GM06990 (cell line): ENCODE measurements around the gene ZNF593OS.
A peak's percentile ranks its signal among the peaks of the same experiment; 100 is the strongest.

Experiments
- DNase-seq: peaks from one replicate; pipeline ENCODE4 v3.0.0-alpha.2; 2011; ENCODE audit not compliant: insufficient read length; ENCODE audit errors: extremely low read depth
- H3K27me3 ChIP-seq: replicated peaks from 2 replicates; pipeline ENCODE4 v1.6.0; 2011; ENCODE audit warnings: low read length; ENCODE audit not compliant: control insufficient read depth, insufficient read depth
- H3K36me3 ChIP-seq: 2 replicates; pipeline ENCODE4 v1.5.1; 2011; ENCODE audit warnings: low read length; ENCODE audit not compliant: control insufficient read depth, insufficient read depth
- H3K4me3 ChIP-seq: replicated peaks from 2 replicates; pipeline ENCODE4 v1.5.1; 2011; ENCODE audit warnings: low read depth, mild to moderate bottlenecking, control low read depth, low read length
- CTCF ChIP-seq: IDR thresholded peaks from 2 replicates; pipeline ENCODE4 v1.5.1; 2011; ENCODE audit warnings: low read length, control low read depth, mild to moderate bottlenecking, inconsistent platforms; ENCODE audit not compliant: insufficient read depth, poor library complexity, severe bottlenecking

The ZNF593OS gene

GRCh38 chr1:26170472-26170821, 1.2 kb downstream of the ZNF593OS start:
- DNase-seq = no peak
- TF ChIP-seq CTCF = no peak
- no peaks in the 10 kb centered on the region for H3K36me3 ChIP-seq
- peak overlapping the region; percentile 88 for H3K4me3 ChIP-seq
- H3K27me3 ChIP-seq = no peaks in the 10 kb centered on the region; the same call in 1 of the 2 replicates

GRCh38 chr1:26169669-26170471, 1.8 kb downstream of the ZNF593OS start, which contains the start of gene ZNF593:
Gene ZNF593, plus strand, starts transcription at chr1:26169908. Its CDS starts 76 bp downstream, at chr1:26169984.
- H3K27me3 ChIP-seq = no peaks in the 10 kb centered on the region; the same call in 1 of the 2 replicates
- peak; percentile 94 for DNase-seq
- TF ChIP-seq CTCF = peak; percentile 99
- peak within 1 kb of the TSS; percentile 88 for H3K4me3 ChIP-seq
- no peaks in the 10 kb centered on the region for H3K36me3 ChIP-seq

- Histone ChIP-seq H3K4me3 (no peak overlapping the region), H3K27me3 (no peaks in the 10 kb centered on the region; the same call in 1 of the 2 replicates), H3K36me3 (no peaks in the 10 kb centered on the region)
- no peak for TF ChIP-seq CTCF
- DNase-seq = no peak
These were observed 2.5 kb downstream of the ZNF593OS start for GRCh38 chr1:26169198-26169554.

GRCh38 chr1:26168410-26169197, 3.0 kb downstream of the ZNF593OS start, which contains the start of gene C1orf232:
Gene C1orf232, minus strand, starts transcription at chr1:26168963. Its CDS starts 464 bp downstream, at chr1:26168499.
- H3K36me3 ChIP-seq = no peaks in the 10 kb centered on the region
- no peak for DNase-seq
- H3K4me3 ChIP-seq = peak within 1 kb of the TSS; percentile 88
- no peaks in the 10 kb centered on the region; the same call in 1 of the 2 replicates for H3K27me3 ChIP-seq
- TF ChIP-seq CTCF = no peak

- H3K27me3 ChIP-seq = no peaks in the 10 kb centered on the region; the same call in 1 of the 2 replicates
- H3K36me3 ChIP-seq = no peaks in the 10 kb centered on the region
- no peak for DNase-seq
- H3K4me3 ChIP-seq = no peak overlapping the region
- TF ChIP-seq CTCF = no peak
These were observed 4.8 kb downstream of the ZNF593OS start for GRCh38 chr1:26166719-26167281.
